ENCODE measurements around the gene CEBPB.

The CEBPB gene

GRCh38 chr20:50210066-50210619 is 19.5 kb downstream of the CEBPB start:
- no peak overlapping the region for H3K4me2 ChIP-seq
- no peak for TF ChIP-seq Cebpa-rat (IDR thresholded peaks at IDR 0.05)
- H3K9me3 ChIP-seq (replicated peaks in 1 of 11) = no peaks in the 10 kb centered on the region
- no peak overlapping the region for H3K27ac ChIP-seq
- H3K9ac ChIP-seq = no peak overlapping the region
- no peaks in the 10 kb centered on the region for H3K36me3 ChIP-seq
- H3K4me1 ChIP-seq = peaks cover 11 to 44% (median 28%) of the 10 kb centered on the region in 10 experiments; a peak in 19 of 20 replicates
- no peak overlapping the region for H3K4me3 ChIP-seq
- H4K20me1 ChIP-seq = no peaks in the 10 kb centered on the region
- H3K27me3 ChIP-seq = no peaks in the 10 kb centered on the region

- H3K9me3 ChIP-seq (replicated peaks in 1 of 11) = no peaks in the 10 kb centered on the region
- peak overlapping the region; percentile 8 to 45 (median 34); a peak in 18 of 22 replicates for H3K4me2 ChIP-seq
- no peaks in the 10 kb centered on the region for H3K27me3 ChIP-seq
- peaks cover 11 to 43% (median 32%) of the 10 kb centered on the region in 10 experiments; a peak in 19 of 20 replicates for H3K4me1 ChIP-seq
- no peak for TF ChIP-seq Cebpa-rat (IDR thresholded peaks at IDR 0.05)
- no peak overlapping the region for H3K4me3 ChIP-seq
- no peak overlapping the region for H3K9ac ChIP-seq
- H3K36me3 ChIP-seq = no peaks in the 10 kb centered on the region
- no peak overlapping the region for H3K27ac ChIP-seq
- no peaks in the 10 kb centered on the region for H4K20me1 ChIP-seq
Measured at GRCh38 chr20:50211091-50211490, 20.5 kb downstream of the CEBPB start.

GRCh38 chr20:50213531-50214106 is 23.0 kb downstream of the CEBPB start:
- H3K4me1 ChIP-seq = peaks cover 19 to 47% (median 38%) of the 10 kb centered on the region in 10 experiments
- no peaks in the 10 kb centered on the region for H3K36me3 ChIP-seq
- H4K20me1 ChIP-seq = no peaks in the 10 kb centered on the region
- no peaks in the 10 kb centered on the region for H3K9me3 ChIP-seq (replicated peaks in 1 of 11)
- no peaks in the 10 kb centered on the region for H3K27me3 ChIP-seq
- no peak overlapping the region for H3K4me3 ChIP-seq
- H3K9ac ChIP-seq = no peak overlapping the region
- no peak overlapping the region for H3K27ac ChIP-seq
- no peak for TF ChIP-seq Cebpa-rat (IDR thresholded peaks at IDR 0.05)
- H3K4me2 ChIP-seq = peak overlapping the region in 8 of 11 experiments; percentile 6 to 73 (median 46); a peak in 9 of 22 replicates

GRCh38 chr20:50214226-50215024 is 23.8 kb downstream of the CEBPB start:
- Histone ChIP-seq H3K4me1 (peaks cover 26 to 55% (median 45%) of the 10 kb centered on the region in 10 experiments), H3K27me3 (no peaks in the 10 kb centered on the region), H3K9me3 (replicated peaks in 1 of 11) (peaks cover 0 to 3% (median 0%) of the 10 kb centered on the region in 11 experiments; a peak in 1 of 22 replicates), H3K4me3 (no peak overlapping the region), H4K20me1 (no peaks in the 10 kb centered on the region), H3K4me2 (peak overlapping the region in 8 of 11 experiments; percentile 5 to 73 (median 40); a peak in 11 of 22 replicates), H3K27ac (no peak overlapping the region), H3K36me3 (no peaks in the 10 kb centered on the region), H3K9ac (no peak overlapping the region)
- no peak for TF ChIP-seq Cebpa-rat (IDR thresholded peaks at IDR 0.05)

- Histone ChIP-seq H3K36me3 (no peaks in the 10 kb centered on the region), H3K4me2 (peak overlapping the region in 8 of 11 experiments; percentile 3 to 73 (median 40); a peak in 12 of 22 replicates), H3K27ac (no peak overlapping the region), H3K9me3 (replicated peaks in 1 of 11) (peaks cover 0 to 7% (median 0%) of the 10 kb centered on the region in 11 experiments; a peak in 1 of 22 replicates), H3K9ac (no peak overlapping the region), H4K20me1 (no peaks in the 10 kb centered on the region), H3K4me3 (no peak overlapping the region), H3K27me3 (no peaks in the 10 kb centered on the region), H3K4me1 (peaks cover 26 to 62% (median 47%) of the 10 kb centered on the region in 10 experiments)
- no peak for TF ChIP-seq Cebpa-rat (IDR thresholded peaks at IDR 0.05)
Measured at GRCh38 chr20:50215101-50215690, 24.6 kb downstream of the CEBPB start.

- Histone ChIP-seq H3K27ac (no peak overlapping the region), H3K4me3 (no peak overlapping the region), H3K36me3 (no peaks in the 10 kb centered on the region), H3K27me3 (no peaks in the 10 kb centered on the region), H4K20me1 (no peaks in the 10 kb centered on the region), H3K4me2 (peak overlapping the region in 3 of 11 experiments; percentile 17 to 49 (median 18); a peak in 4 of 22 replicates), H3K9ac (no peak overlapping the region), H3K4me1 (peaks cover 26 to 66% (median 47%) of the 10 kb centered on the region in 10 experiments), H3K9me3 (replicated peaks in 1 of 11) (peaks cover 0 to 7% (median 0%) of the 10 kb centered on the region in 11 experiments; a peak in 1 of 22 replicates)
- TF ChIP-seq Cebpa-rat (IDR thresholded peaks at IDR 0.05) = no peak
Measured at GRCh38 chr20:50215926-50216325, 25.3 kb downstream of the CEBPB start.

- peaks cover 0 to 7% (median 0%) of the 10 kb centered on the region in 11 experiments; a peak in 1 of 22 replicates for H3K9me3 ChIP-seq (replicated peaks in 1 of 11)
- no peaks in the 10 kb centered on the region for H3K27me3 ChIP-seq
- no peak for TF ChIP-seq Cebpa-rat (IDR thresholded peaks at IDR 0.05)
- no peak overlapping the region for H3K4me3 ChIP-seq
- H3K36me3 ChIP-seq = no peaks in the 10 kb centered on the region
- no peak overlapping the region for H3K9ac ChIP-seq
- peaks cover 22 to 66% (median 46%) of the 10 kb centered on the region in 10 experiments for H3K4me1 ChIP-seq
- peak overlapping the region in 10 of 11 experiments; percentile 3 to 71 (median 48); a peak in 15 of 22 replicates for H3K4me2 ChIP-seq
- H3K27ac ChIP-seq = no peak overlapping the region
- H4K20me1 ChIP-seq = no peaks in the 10 kb centered on the region
Measured at GRCh38 chr20:50216543-50217206, 26.0 kb downstream of the CEBPB start.

GRCh38 chr20:50217207-50217949 is 26.7 kb downstream of the CEBPB start:
- no peak for TF ChIP-seq Cebpa-rat (IDR thresholded peaks at IDR 0.05)
- Histone ChIP-seq H3K4me3 (no peak overlapping the region), H3K27me3 (no peaks in the 10 kb centered on the region), H4K20me1 (no peaks in the 10 kb centered on the region), H3K27ac (no peak overlapping the region), H3K36me3 (no peaks in the 10 kb centered on the region), H3K4me1 (peaks cover 19 to 72% (median 51%) of the 10 kb centered on the region in 10 experiments), H3K9me3 (replicated peaks in 1 of 11) (peaks cover 0 to 7% (median 0%) of the 10 kb centered on the region in 11 experiments; a peak in 1 of 22 replicates), H3K9ac (no peak overlapping the region), H3K4me2 (peak overlapping the region in 5 of 11 experiments; percentile 46 to 71 (median 64); a peak in 7 of 22 replicates)
